IPS-NIHi7 (cell line): ENCODE data around the gene GPR17.
A peak's percentile ranks its signal among the peaks of the same experiment; 100 is the strongest.

Experiments
- DNase-seq: peaks from one replicate; pipeline ENCODE4 v3.0.0; 2012; ENCODE audit warnings: mixed read lengths; ENCODE audit errors: extremely low spot score

Gene GPR17

DNA sequence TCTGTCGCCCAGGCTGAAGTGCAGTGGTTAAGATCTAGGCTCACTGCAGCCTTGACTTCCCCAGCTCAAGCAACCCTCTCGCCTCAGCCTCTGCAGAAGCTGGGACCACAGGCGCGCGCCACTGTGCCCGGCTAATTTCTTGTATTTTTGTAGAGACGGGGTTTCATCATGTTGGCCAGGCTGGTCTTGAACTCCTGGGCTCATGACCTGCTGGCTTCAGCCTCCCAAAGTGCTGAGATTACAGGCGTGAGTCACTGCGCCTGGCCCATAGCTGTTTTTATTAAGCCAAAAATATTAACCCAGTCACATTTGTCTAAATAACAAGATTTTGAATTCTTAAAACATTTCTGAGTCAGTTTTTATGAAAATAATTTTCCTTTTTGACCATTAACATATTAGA is 49.0 kb downstream of the GPR17 start:
- DNase-seq: no peak

- DNase-seq: peak; percentile 82
Observed at GRCh38 chr2:127695491-127696472, 49.8 kb downstream of the GPR17 start.

- peak; percentile 5 for DNase-seq
Observed at GRCh38 chr2:127697482-127698180, 51.7 kb downstream of the GPR17 start.

GRCh38 chr2:127698553-127699355 is 52.8 kb downstream of the GPR17 start:
- peak; percentile 3 for DNase-seq

DNA sequence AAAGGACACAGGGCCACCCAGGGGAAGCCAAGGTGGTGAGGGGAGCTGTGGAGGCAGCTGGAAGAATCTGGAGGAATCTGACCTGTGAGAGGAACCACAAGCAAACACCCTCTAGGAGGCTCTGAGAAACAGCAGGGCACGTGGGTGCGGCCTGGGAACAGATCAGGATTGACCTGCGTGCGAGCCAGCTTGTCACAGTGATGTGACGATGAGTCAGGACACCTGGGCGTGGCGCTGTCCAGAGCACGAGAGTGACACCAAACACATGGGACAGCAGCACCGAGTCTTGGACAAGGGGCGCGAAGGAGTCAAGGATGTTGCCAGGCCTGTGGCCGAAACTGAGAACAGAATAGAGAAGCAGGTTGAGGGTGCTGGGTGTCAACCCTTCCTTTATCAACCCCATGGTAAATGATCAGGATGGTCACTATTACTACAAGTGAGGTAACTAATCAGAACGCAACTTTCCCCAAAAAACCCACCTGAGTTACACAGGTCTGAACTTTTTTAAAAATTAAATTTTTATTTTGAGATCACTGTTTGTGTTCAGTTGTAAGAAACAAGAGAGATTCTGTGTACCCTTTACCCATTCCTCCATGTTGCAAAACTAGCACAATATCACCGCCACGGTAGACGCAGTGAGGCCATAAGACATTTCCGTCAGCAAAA is 54.7 kb downstream of the GPR17 start:
- DNase-seq: peak; percentile 60

- DNase-seq: peak; percentile 95
Observed at GRCh38 chr2:127701193-127701650, 55.3 kb downstream of the GPR17 start, which contains the start of gene SFT2D3. SFT2D3 (plus strand) TSS chr2:127701497; CDS start chr2:127701529, 32 bp downstream.

DNA sequence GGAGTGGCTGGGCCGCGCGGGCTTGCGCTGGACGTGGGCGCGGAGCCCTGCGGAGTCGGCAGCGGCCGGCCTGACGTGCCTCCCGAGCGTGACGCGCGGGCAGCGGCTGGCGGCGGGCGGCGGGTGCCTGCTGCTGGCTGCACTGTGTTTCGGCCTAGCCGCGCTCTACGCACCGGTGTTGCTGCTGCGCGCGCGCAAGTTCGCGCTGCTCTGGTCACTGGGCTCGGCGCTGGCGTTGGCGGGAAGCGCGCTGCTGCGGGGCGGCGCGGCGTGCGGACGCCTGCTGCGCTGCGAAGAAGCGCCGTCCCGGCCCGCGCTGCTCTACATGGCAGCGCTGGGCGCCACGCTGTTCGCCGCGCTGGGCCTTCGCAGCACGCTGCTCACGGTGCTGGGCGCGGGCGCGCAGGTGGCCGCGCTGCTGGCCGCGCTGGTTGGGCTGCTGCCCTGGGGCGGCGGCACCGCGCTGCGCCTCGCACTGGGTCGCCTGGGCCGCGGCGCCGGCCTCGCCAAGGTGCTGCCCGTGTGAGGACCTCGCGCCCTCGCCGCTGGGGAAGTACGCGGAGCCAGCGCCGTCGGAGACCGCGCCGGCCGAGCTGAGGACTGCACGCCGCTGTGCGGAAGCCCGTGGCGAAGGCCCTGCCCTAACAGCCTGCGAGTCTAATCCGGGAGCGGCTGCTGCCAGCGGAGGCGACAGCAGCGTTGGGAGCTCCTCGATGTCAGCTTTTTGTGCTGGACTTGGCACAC is 55.9 kb downstream of the GPR17 start:
- DNase-seq: peak; percentile 84
